Left hindlimb (tissue), 1 donor: ENCODE data around the gene C19orf44.
"Not testable (repeated sequence)": the region's sequence is repeated elsewhere in the genome, so short reads cannot be mapped to it uniquely, and the experiment has no call there.

Experiments used
- DNase-seq: peaks from one replicate; pipeline ENCODE4 v3.0.0-alpha.2; 2018

Gene C19orf44

DNA sequence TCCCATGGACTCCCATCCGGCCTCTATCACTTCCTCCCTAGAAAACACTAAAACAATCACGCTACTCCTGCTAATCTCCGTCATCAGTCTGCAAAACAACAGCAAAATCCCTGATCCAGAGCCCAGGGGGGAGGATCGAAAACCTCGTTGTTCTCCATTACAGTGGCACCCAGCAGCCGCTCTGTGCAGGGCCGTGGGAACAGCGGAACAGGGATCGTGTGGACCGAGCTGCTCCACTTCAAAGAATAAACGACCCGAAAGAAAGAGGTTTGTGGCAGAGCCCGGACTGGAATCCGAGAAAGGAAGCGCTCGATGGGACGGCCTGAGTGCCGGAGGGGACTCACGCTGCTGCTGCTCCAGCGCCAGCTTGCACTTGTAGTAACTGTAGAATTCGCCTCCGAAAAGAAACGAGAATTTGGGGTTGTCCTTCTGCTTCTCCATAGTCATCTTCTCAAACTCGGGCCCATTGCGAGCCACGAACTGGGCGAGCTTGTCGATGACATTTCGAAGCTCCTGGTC lies 45.4 kb downstream of the C19orf44 start:
- no peak for DNase-seq

- DNase-seq: peak; percentile 96
Measured at GRCh38 chr19:16542045-16542909, 46.1 kb downstream of the C19orf44 start, which contains the start of gene CHERP. CHERP (minus strand) TSS chr19:16542437; CDS start chr19:16542378, 59 bp downstream.

- DNase-seq: no peak
Measured at GRCh38 chr19:16542910-16543472, 46.8 kb downstream of the C19orf44 start.

- DNase-seq: not testable (repeated sequence)
Measured at GRCh38 chr19:16543734-16544133, 47.5 kb downstream of the C19orf44 start.

DNA sequence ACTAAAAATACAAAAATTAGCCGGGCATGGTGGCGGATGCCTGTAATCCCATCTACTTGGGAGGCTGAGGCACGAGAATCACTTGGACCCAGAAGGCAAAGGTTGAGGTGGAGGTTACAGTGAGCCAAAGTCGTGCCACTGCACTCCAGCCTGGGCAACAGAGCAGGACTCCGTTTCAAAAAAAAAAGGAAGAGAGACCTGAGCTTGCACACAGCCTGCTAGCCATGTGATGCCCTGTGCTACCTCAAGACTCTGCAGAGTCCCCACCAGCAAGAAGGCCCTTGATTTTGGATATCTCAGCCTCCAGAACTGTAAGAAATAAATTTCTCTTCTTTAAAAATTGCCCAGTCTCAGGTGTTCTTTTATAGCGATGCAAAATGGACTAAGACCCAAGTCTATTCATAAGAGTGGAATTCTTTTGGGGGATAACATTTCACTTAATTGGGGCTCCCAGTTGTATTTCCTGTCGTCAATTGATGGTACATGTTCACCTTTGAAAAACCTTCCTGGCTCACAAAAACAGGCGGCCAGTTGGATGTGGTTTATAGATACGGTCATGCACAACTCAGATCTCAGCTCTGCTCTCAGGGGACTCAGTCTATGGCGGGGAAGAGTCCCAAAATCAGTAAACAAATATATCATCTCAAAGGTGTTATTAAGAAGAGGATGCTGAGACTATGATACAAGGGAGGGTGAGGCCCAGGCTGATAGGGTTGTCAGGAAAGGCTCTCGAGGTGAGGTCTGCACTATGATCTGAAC lies 48.5 kb downstream of the C19orf44 start:
- no peak for DNase-seq

- DNase-seq: no peak
Measured at GRCh38 chr19:16548956-16549355, 52.8 kb downstream of the C19orf44 start.

GRCh38 chr19:16551902-16552301 lies 55.7 kb downstream of the C19orf44 start:
- not testable (repeated sequence) for DNase-seq

DNA sequence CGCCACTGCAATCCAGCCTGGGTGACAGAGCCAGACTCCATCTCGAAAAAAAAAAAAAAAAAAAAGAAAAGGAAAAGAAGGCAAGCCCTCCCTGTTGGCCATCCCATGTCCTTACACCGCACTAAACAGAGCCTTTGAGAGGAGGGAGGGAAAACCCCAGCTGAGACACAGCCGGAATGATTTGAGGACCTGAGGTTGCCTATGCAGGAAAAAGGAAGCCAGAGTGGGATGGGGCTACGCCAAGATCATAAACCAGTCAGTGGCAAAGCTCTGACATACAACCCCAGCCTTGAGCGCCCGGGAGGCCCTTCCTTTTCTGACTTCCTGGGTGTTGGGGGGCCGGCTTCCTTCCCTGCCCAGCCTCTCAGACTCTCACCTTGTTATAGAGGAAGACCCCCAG lies 58.6 kb downstream of the C19orf44 start:
- no peak for DNase-seq

DNA sequence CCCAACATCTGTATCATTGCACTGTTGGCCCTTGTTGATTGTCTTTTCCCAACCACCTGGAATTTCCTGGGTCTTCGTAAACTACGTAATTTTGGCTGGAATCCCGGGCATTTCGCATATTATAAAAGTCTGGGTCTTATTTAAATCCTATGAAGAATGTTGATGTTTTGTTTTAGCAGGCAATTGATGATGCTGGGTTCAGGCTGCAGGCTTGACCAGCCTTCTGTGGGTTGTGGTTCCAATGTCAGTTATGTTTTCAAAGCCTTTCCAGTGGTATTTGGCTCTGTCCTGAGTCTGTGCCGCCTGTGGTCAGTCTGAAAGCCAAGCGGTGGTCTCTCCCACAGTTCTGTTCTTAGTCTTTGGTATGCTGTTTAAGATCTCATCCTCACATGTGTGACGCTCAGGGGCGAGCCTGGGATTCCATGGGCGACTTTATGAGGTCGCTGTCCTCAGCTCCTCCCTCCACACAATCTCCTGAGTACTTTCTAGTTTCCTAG lies 63.6 kb downstream of the C19orf44 start:
- DNase-seq: peak; percentile 56

DNA sequence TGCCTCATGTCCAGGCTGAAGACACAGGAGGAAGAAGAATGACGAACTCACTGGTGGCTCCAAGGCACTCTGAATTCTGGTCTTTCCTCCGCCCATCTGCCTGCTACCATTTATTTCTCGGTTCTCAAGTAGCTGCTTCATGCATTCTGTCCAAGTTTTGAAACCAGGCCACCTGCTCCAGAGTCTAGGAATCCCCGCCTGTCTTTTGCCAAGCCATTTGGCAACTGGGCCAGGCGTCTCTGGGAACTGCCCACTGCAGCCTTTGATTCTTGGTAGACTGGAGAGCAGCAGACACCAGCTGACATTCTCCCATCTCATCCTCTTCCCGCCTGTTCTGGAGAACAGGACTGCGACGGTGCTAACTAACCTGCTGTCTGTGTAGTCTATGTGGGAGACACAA lies 65.2 kb downstream of the C19orf44 start:
- DNase-seq: no peak

DNA sequence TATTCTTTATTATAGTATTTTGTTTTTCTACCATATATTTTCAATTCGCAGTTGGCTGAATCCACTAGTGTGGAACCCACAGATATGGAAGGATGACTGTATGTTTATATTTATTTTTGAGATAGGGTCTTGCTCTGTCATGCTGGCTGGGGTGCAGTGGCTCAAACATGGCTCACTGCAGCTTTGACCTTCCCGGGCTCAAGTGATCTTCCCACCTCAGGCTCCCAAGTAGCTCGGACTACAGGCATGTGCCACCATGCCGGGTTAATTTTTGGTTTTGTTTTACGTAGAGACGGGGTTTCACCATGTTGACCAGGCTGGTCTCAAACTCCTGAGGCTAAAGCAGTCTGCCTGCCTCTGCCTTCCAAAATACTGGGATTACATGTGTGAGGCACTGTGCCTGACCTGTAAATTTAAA lies 66.4 kb downstream of the C19orf44 start:
- DNase-seq: no peak

DNA sequence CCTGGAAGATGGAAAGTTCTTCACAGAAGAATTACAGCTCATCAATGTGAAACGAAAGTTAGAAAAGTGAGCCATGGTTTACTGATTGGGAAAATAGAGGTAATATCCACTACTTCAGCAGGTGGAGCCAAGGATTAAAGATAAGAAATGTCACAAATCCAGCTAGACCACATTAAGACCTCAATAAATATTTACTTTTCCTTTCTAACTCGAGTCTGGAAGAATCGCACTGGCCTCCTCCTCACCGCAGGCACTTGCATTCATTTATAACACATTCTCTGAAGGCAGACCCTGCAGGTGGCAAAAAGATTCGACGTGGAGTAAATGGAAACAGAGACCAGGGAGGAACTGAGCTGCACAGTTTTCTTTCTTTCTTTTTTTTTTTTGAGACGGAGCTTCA lies 68.6 kb downstream of the C19orf44 start:
- no peak for DNase-seq

GRCh38 chr19:16566161-16566560 lies 70.0 kb downstream of the C19orf44 start:
- no peak for DNase-seq

DNA sequence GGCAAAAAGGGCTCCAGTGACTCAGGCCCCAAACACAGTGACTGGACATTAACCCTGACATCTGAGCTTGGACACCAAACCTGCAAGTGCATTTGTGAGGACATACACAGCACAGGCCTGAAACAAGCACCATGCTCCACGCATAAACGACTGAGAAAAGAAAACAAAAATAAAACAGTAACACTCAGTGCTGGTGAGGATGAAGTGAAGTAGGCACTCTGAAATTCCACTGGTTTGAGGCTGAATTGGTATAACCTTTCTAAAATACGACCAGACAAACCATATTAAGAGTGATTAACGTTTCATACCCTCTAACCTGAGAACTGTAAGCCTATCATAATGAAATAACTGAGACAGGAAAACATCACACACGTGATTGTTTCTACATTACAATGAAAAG lies 70.5 kb downstream of the C19orf44 start:
- no peak for DNase-seq

DNA sequence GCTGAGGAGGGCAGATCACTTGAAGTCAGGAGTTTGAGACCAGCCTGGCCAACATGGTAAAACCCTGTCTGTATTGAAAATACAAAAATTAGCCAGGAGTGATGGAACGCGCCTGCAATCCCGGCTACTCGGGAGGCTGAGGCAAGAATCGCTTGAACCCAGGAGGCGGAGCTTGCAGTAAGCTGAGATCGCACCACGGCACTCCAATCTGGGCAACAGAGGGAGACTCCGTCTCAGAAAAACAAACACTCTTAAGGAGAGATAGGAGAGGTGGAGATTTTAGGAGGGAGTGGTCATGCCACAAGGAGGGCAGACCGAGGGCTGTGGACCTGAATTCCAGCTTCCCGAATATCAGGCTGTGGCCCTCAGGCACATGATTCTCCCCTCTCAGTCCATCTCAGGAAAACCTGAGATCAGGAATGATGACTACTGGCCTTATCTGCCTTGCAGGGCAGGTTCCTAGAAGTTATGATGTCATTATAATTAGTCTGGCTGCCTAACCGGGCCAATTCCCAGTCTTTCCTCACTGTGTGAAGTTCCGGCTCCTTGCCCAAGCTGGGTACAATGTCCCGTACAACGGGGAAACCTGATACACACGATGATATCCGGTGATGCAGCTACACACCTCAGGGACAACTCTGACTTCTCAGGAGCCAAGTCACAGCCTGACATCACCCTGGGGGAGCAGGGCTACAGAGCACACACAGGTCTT lies 73.6 kb downstream of the C19orf44 start:
- DNase-seq: no peak
